ENCODE measurements around the gene ACOXL.

GRCh38 chr2:110726285-110726684 lies 6.1 kb upstream of the ACOXL start:
- TF ChIP-seq, protein P1, sequence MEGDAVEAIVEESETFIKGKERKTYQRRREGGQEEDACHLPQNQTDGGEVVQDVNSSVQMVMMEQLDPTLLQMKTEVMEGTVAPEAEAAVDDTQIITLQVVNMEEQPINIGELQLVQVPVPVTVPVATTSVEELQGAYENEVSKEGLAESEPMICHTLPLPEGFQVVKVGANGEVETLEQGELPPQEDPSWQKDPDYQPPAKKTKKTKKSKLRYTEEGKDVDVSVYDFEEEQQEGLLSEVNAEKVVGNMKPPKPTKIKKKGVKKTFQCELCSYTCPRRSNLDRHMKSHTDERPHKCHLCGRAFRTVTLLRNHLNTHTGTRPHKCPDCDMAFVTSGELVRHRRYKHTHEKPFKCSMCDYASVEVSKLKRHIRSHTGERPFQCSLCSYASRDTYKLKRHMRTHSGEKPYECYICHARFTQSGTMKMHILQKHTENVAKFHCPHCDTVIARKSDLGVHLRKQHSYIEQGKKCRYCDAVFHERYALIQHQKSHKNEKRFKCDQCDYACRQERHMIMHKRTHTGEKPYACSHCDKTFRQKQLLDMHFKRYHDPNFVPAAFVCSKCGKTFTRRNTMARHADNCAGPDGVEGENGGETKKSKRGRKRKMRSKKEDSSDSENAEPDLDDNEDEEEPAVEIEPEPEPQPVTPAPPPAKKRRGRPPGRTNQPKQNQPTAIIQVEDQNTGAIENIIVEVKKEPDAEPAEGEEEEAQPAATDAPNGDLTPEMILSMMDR (IDR thresholded peaks at IDR 0.05; ENCODE audit: low read depth, low read length, poor library complexity, severe bottlenecking): no peak
- TF ChIP-seq EZH2phosphoT487 (IDR thresholded peaks at IDR 0.05; ENCODE audit: borderline replicate concordance, low read length): no peak
